Activated T-helper 1 cell treated with anti-CD3 and anti-CD28 coated beads, Interleukin-2, amount 50 U/mL, for 16 hours (primary cell): ENCODE results near the gene WDR46.
"Not testable (repeated sequence)": the region's sequence is repeated elsewhere in the genome, so short reads cannot be mapped to it uniquely, and the experiment has no call there.

Source experiments
- DNase-seq, 2 donors: peaks; one replicate each; pipeline ENCODE4 v3.0.0-alpha.2; 2020; ENCODE audit warnings: low read depth in 1 of 2, low spot score in 1 of 2

The WDR46 gene

DNA sequence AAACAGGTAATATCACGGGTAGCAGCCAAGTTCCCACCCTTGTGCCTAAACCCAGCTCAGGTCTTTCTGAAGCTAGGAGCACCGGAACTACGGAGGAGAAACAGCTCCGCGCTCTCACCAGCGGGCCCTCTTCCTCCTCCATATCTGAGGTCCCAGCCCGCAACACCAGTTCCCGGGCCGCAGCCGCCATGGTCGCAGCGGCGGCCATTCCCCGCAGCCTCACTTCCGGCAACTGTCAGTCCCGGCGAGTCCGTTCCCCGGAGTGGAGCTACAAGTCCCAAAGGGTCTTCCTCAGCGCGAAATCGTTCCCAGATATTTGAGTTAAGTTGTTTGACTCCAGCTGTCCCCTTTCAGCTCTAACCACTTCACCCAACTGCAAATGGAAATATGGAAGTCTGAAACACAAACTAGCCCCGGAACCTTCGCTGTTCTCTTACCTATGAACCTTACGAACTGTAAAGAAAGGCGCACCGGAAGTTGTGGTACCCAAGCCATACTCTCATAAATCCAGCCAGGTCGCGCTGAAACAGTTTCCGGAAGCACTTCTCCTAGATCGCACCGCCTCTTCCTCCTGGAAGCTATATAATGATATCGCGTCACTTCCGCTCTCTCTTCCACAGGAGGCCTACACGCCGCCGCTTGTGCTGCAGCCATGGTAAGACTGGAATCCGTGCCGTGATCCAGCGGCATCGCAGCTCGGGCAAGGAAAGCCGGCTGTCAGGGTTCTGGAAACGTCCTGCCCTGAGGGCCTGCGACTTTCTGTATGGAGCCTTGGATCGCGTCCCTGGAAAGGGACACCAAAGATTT, 17.4 kb downstream of the WDR46 start, which contains the start of the genes RPS18 and VPS52:
Gene RPS18, plus strand, starts transcription at position 608 of the 807 bp plus-strand sequence. Its CDS starts 45 bp downstream, at position 653.
Gene VPS52, minus strand, starts transcription at position 409 of the 807 bp plus-strand sequence. Its CDS starts 201 bp downstream, at position 208.
- DNase-seq, result peak; percentile 71 to 84

DNA sequence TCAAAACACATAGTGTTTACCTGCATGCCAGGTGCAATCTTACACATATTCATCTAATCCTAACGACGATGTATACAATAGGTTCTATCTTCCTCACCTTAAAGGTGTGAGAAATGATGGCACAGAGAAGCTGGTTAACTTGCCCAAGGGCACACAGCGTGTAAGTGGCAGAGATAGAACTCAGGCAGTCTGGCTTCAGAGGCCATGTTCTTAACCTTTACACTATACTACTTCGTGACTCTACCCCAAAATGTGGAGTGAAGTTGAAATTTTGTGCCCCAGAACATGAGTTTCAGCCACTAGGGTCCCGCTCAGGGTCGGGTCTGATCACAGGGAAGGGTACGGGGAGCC, 17.9 kb downstream of the WDR46 start:
- no peak for DNase-seq

DNA sequence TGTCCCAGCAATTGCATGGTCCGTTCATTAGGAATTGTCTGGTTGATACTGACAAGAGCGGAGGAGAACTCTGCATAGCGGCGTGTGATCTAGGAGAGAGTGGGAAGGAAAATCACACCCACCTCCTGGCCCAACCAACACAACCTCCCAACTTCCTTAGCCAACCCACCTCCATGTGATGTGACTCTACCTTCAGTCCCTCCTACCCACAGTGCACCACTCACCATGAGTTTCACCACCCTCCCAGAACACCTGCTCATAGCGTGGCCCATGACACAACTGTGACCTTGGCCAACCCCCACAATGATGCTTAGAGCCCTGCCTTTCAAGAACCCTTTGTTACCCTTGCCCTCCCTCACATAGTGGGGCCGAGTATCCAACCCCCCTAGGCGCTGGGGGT, 25.0 kb downstream of the WDR46 start:
- no peak for DNase-seq

DNA sequence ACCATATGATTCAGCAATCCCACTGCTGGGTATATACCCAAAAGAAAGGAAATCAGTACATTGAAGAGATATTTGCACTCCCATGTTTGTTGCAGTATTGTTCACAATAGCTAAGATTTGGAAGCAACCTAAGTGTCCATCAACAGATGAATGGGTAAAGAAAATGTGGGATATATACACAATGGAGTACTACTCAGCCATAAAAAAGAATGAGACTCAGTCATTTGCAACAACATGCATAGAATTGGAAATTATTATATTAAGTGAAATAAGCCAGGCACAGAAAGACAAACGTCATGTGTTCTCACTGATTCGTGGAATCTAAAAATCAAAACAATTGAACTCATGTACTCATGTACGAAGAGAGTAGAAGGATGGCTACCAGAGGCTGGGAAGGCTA, 26.5 kb downstream of the WDR46 start:
- DNase-seq, result not testable (repeated sequence)

DNA sequence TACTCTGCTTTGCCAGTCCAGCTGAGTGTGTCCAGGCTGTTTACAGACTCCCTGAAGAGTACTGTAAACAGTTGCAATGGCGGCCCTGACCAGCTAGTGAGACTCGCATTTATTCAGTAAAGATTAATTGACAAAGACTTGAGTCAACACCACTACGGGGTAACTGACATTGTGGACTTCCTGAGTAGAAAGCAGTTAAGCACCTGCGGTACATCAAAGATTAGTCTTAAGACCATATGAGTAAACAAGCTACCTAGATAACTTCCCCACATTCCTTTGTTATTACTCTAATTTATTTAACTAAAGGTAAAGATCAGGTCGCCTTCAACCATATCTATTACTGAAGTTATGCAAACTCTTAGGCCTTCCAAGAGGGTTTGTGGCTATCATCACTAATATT, 30.0 kb downstream of the WDR46 start:
- no peak for DNase-seq

DNA sequence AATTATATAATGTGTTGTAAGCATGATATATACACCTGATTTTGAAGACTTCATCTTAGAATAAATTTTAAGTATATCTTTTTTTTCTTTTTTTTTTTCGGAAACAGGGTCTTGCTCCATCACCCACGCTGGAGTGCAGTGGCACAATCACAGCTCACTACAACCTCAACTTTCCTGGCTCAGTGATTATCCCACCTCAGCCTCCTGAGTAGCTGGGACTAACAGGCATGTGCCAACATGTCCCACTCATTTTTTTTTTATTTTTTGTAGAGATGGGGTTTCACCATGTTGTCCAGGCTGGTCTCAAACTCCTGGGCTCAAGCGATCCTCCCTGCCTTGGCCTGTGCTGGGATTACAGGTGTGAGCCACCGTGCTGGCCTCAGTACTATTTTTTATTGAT, 34.4 kb downstream of the WDR46 start:
- DNase-seq, result no peak

DNA sequence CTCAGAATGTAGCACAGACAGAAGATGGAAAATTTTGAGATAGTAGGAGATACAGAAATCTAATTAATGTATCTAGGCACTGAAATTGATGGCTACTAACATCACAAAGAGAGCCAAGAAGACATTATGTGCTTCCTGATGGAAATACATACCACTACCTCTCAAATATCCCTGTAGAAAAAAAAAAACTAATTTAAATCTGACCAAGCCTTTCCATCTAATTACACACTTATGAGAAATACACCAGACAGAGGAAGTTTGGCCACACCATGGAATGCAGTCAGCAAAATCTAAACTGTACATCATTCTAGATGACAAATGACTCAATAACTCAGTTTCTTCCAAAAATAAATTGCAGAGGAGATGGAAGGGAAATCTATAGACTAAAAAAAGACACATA, 36.3 kb downstream of the WDR46 start:
- no peak for DNase-seq

DNA sequence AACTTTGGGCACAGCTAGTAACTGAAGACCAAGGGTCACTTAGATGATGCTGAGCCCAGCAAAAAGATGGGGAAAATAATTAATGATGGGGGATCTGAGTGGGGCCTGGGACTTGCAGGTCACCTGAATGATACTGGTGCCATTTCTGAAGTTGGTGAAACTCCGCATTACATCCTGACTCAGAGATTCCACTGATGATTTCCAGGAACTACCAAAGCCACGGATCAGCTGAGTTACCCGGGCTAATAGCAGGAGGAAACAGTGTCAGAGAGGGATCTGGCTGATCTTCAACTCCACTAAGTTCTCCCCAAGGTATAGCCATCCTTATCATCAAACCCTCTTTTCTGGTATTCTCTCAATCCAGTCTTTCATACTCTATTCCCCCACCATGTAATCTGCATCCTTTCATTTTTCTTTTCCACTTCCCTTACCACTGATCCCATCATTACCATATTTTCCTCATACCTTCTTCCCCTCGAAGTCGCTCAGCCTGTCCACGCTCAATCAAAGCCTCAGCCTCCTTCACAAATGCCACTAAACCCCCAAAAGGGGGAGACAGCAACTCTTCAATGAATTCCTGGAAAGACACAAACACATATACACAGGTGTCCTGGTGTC, 37.5 kb downstream of the WDR46 start:
- no peak for DNase-seq

DNA sequence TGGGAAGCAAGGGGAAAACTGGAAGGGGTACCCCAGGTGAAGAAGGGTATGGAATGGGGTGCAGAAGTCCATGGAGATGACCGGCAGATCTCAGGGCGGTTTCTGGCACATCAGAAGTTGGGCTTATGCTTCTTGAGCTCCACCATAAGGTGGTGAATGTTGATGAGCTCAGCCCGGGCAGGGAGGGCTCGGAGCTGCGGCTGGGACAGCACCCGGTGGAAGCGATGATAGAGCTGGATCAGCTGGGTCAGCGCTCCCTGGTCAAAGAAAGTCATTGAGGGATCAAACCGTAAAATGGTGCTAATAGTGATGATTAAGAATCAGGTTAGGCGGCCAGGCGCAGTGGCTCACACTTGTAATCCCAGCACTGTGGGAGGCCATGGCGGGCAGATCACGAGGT, 38.3 kb downstream of the WDR46 start:
- DNase-seq, result no peak

DNA sequence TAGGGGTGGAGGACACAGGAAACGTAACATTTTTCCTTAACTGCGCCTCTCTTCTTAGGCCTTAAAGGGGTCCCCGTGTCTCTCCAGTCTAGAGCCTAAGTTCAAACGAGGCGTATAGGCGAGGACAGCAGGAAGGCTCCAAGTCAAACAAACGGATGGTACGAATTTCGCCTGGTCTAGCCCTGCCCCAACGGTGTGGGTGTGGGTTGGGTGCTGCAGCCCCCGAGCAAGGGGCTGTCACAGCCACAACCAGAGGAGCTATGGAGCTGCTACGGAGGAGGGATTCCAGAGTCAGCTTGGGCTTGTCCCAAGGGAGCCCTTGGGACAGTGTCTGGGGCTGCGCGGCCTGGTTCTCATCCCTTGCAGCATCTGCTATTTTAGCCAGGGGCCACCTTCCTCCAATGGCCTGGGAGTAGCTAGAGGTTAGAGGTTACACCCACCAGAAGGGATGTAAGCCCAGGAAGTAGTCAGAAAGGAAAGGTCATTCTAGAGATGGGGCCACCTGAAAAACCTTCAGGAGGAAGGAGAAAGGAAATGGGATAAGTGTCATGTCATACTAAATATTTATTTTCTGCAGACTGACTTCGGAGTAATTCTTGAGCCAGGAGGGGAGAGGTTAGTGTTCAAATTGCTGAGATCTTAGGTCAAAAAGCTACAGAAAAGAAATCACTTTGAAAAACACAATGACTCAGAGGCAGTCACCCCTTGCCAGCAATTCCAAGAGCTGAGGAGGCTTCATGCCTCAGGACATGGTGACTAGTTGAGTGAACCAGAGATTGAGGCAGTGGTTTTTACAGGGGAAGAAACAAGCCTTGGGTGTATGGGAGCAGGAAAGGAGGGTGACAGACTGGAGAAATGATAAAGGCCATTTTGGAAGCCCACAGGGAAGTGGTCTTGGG, 39.1 kb downstream of the WDR46 start:
- DNase-seq, result no peak

DNA sequence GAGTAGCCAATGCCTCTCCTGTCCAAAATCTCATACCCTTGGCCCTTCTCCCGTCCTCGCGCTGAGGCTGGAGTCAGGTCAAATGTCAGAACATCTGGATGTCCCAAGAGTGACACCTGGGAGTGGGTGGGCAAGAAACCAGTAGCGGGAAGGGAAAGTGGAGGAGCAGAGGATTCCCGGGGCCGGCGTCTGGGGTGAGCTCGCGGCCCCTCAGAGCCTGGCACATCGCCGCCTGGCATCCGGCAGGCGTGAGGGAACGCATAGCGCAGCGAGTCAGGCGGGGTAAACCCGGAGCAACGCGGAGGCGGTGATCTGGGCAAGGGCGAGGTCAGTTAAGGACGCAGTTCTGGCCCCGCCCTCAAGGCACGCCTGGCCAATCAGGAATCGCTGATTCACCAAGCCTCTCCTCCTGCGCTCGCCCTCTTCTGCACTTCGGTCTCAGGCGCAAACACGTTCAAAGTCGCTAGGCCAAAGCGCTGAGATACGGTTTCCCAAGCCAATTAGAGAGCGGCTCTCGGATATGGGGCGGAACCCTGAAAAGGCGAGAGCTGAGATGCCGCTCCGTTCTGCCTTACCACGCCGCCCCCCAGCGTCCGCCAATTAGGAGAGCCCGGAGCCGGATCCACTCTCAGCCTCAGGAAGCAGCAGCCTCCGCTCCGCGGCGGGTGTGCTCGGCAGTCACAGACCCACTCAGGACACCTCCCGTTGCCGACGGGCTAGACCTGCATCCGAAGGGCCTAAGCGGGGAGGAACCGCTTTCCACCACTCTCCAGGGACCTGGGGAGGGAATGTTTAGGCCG, 39.9 kb downstream of the WDR46 start:
- peak; percentile 88 to 89 for DNase-seq

DNA sequence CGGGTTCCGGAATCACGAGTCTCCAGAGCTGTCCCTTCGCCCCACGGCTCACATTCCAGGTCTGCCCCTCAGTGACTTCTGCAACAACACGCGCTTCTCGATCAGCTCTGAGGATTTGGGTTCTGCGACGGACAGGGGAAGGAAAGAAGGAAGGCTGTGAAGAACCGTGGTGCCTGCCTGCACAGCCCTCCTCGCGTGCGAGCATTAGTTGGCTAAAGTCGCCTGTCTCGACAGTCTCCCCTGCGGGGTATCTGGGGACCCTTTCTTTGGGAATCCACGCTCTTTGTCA, 40.5 kb downstream of the WDR46 start:
- no peak for DNase-seq

DNA sequence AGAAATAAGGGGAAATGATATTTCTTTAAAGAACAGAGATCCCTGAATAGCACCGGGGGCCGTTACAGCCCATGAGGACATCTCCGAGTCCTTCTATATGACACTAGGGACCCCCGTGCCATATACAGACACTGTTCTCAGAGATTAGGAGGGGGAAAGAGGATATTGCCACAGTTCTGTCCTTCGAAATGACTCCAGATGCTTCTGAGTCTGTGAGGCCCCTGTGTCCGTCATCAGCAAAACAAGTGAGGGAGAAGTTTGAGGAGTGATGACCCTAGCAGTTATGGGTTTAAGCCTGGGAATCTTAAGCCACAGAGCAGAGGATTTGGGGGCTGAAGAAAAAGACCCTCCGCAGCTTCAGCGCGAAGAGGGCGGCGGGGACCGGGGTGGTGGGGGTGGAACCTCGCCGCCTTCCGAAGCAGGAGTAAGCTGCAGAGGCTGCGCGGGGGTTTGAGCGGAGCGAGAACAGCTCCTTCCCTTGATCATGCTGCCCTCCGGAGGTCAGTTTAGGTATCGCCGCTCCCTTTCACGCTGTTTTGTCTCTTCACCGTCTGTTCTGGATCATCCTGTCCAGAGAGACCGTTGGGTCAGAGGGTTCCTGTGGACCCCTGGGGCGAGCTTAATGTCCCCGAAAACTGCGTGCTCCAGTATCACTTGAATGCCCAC, 40.9 kb downstream of the WDR46 start:
- peak; percentile 80 to 86 for DNase-seq

DNA sequence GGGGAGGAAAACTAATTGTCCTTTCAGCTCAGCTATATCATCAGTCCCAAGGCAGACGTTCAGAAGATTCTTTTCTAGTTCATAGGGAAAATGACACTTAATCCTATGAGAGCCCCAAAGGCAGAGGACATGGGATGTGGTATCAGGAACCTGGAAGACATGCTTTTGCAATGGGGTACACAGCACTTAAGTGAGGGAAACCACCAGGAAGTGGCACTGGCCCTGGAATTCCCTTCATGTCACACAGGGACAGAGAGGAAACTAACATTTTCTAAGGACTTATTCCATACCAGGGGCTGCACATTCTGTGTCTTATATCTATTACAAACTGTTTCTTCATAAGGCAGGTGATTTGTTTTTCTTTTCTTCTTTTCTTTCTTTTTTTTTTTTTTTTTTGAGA, 45.6 kb downstream of the WDR46 start:
- no peak for DNase-seq

DNA sequence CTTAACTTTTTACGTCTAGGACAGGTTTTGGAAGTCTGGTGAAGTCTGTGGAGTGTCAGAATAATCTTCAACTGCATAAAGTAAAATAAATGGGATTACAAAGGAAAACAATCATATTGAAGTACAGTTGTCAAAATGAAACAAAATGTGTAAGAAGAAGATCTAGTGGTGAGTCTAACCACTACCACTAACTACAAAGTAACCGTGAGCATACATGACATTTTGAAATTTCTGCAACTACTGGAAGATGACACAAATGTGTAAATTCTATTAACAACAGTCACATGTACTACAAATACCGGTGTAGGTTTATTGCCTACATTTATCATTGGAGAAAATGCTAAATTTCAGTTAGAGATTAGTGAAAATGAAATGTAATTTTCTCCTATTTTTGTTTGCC, 47.1 kb downstream of the WDR46 start:
- DNase-seq, result no peak

DNA sequence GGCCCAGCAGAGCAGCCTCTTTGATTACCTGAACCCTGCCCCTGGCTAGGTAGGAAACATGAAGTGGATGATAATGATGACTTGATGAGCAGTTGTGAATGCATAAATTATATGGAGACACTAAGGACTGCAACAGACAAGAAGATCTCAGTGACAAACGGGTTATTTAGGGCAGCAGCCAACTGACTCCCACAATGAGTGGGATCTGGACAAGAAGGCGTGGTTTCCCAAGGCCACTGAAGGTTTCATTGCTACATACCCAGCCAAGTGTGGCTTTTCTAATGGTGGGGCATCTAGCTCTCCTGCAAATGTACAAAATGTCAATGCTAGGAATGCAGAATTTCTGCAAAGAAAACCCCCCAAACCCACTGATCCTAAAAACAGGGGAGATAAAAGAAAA, 51.3 kb downstream of the WDR46 start:
- no peak for DNase-seq

DNA sequence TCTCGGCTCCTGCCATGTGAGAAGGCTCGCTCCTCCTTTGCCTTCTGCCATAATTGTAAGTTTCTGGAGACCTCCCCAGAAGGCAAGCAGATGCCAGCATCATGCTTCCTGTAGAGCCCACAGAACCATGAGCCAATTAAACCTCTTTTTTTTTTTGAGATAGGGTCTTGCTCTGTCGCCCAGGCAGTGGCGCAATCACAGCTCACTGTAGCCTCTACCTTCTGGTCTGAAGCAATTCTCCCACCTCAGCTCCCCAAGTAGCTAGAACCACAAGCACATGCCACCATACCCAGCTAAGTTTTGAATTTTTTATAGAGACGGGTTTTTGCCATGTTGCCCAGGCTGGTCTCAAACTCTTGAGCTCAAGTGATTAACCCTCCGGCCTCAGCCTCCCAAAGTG, 52.2 kb downstream of the WDR46 start:
- no peak for DNase-seq

DNA sequence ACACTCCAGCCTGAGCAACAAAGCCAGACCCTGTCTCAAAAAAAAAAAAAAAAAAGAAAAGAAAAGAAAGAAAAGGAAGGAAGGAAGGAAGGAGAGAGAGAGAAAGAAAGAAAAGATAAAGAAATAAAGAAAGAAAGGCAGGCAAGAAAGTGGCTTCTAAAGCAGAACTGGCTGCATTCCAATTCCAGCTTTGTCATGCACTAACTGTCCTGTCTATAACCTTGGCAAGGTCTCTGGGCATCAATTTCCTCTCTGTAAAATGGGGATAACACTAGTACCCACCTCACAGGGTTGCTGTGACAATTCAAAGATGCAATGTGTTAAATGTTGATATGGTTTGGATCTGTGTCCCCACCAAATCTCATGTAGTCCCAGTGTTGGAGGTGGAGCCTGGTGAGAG, 52.7 kb downstream of the WDR46 start:
- no peak for DNase-seq

DNA sequence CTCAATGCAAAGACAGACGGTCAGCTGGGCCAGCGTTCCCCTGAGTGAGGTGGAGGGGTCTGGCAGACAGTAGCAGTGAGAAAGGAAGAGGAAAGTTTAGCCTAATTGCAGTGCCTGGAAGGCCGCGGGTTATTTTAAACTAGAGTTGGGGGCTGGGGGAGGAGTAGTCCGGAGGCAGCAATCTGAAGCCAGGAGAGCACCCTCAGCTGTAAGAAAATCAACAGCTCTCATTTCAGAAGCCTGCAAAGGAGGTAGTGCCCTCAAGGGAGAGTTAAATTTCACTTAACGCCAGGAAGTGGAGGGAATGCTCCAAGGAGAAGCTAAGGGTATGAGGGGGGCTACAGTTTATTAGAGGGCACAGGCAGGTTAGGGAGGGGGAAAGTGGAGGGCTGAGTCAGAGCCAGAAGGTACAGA, 53.8 kb downstream of the WDR46 start:
- no peak for DNase-seq
